Measurements from ENCODE around the gene BCO1.

- TF ChIP-seq ARNTL (CRISPR knock-in tag; IDR thresholded peaks at IDR 0.05; ENCODE audit: borderline replicate concordance, low read depth) (no peak), ZFP3 (CRISPR knock-in tag; IDR thresholded peaks at IDR 0.05) (no peak), CREB5 (CRISPR knock-in tag; IDR thresholded peaks at IDR 0.05; ENCODE audit: low read depth) (no peak), ZFP30 (CRISPR knock-in tag; IDR thresholded peaks at IDR 0.05) (no peak), PATZ1 (CRISPR knock-in tag; IDR thresholded peaks at IDR 0.05; ENCODE audit: borderline replicate concordance) (no peak), TSHZ2 (CRISPR knock-in tag; IDR thresholded peaks at IDR 0.05) (no peak)
Observed at GRCh38 chr16:81214745-81215166, 23.7 kb upstream of the BCO1 start.
